Mucosa of gallbladder (tissue), 1 donor: Measurements from ENCODE around the gene STK39. TPM values are rescaled to one million over a fixed set of nuclear protein-coding genes. Genes with fewer than 3 reads are reported as not detected.
"Not testable (repeated sequence)": the region's sequence is repeated elsewhere in the genome, so short reads cannot be mapped to it uniquely, and the experiment has no call there.

Source experiments
- DNase-seq: peaks from one replicate; pipeline ENCODE4 v3.0.0-alpha.2; 2020; ENCODE audit warnings: low spot score
- total RNA-seq: library from RNA; stranded (reverse); gene quantifications from one replicate; pipeline ENCODE4 v1.2.1, GENCODE V29; 2021
- donor health status: DM: no; HTN: no; CAD: no.

The STK39 gene
- total RNA-seq, 1 donor from 2014 or later = 47.9 TPM

DNA sequence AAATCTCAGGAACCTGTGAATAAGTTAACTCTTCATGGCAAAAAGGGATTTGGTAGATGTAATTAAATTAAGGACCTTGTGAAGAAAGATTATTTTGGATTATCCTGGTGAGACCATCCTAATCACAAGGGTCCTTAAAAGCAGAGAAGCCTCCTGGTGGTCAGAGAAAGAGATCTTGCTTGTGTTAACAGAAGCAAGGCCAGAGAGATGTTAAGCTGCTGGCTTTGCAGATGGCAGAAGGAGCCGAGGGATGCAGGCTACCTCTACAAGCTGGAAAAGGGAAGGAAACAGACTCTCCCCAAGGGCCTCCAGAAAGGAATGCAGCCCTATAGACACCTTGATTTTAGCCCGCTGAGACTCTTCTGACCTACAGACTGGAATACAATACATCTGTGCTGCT is 197.0 kb downstream of the STK39 start:
- DNase-seq = no peak

DNA sequence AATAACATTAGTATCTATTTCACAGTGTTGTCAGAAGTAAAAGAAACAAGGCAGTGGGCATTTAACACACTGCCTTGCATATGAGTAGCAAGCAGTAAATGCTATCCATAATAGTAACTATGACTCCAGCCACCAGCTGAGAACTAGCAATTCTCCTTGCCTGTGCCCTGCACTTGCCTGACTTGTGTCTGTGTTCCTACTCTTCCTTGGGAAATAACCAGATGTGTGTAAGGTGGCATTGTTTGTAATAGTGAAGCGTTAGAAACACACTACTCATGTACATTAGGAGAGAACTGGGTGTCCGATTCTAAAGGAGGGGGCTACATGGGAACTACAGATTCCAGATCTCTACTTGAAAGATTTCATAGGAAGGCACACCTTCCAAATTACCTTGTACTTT is 197.8 kb downstream of the STK39 start:
- DNase-seq = no peak

DNA sequence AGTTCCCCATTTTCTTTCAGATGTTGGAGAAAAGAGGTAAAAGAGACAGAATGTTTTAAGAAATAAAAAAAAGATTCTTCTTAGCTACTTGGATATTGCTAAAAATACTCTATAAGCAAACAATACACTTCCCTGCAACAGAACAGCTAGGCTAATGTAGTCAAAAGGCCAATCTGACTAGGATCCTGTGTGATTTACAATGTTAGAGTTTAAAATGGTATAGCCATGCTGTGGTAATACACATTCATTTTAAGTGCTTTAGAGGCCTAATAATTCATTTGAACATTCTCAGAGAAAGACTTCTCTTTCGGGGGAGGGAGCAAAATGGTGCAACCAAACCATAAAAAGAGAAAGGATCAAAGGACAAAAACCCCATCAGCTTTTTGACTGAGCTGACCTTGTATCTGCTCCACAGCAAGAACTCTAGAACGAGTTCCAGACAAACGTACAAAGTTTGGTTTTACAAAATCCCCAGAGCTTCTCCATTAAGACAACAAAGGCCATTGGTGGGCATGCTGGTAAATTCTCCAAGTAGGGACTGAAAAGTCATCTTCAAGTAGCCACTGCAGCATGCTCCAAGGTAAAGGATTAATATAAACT is 200.2 kb downstream of the STK39 start:
- no peak for DNase-seq

DNA sequence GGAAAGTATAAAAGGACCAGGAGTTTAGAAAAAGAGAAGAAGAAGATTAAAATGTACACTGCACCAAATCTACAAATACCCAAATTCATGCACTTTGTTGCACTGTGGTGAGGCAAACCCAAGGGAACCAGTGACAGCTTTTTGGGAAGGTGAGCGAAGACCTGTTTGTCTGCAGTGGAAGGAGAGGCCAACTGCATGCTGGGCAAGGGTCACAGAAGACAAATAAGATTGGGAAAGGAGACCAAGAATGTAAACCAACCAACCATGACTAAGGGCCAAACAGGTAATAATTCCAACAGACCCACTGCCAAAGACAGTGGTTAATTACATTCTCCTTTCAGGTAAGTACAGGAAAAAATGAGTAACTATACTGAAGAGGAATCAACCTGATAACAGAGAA is 202.8 kb downstream of the STK39 start:
- no peak for DNase-seq

DNA sequence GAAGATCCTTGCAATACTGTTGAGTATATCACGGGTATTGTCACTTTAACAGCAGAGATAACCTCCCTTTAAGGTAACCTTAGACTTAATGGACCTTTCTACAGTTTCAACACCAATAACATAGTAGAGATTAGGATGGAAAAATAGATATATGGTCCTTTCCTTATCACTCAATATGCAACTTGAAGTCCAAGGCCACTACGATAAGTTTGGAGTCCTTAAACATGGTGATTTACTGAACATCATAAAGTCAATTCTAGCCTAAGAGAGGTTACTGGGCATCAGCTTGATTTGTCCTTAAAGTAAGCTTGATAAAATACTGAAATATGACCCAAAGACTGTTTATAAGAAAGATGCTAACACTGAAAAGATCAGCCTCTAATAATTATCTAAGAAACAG is 203.2 kb downstream of the STK39 start:
- no peak for DNase-seq

DNA sequence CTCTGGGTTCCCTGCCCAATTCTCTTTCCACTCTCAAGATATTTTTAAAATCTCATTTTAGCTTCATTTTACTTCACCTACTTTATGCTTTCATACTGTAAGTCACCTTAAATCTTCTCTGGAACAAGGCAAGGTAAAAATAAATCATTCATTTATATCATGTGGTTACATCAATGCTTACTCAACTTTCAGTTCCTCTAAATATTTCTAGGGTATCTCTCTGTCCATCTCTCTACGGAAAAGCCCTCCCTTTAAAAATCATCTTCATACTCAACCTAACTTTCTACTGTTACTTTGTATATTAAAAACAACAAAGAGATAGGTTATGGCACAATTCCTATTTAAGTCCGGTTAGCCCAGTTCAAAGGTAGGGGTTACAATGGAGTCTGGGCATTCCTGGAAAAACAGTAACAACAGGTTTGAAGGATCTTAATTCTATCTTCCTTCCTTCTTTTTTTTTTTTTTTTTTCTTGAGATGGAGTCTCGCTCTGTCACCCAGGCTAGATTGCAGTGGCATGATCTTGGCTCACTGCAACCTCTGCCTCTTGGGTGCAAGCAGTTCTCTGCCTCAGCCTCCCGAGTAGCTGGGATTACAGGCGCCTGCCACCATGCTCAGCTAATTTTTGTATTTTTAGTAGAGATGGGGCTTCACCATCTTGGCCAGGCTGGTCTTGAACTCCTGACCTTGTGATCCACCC is 205.1 kb downstream of the STK39 start:
- DNase-seq = not testable (repeated sequence)

DNA sequence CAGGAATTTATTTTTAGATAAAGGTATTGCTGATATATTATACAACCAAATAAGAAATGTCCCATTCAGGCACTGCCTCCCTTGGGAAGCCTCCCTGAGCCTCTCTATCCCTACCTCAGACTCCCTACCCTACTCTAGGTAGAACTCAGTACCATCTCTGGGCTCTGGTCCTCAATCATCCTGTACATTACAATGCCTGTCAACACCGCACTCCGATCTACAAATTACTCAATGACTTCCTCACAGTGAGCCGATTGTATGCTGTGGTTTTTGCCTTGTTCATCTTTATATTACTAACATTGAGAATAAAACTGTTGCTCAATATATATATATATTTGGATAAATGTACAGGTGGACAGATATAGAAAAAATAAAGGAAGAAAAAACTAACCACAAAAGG is 207.5 kb downstream of the STK39 start:
- no peak for DNase-seq

DNA sequence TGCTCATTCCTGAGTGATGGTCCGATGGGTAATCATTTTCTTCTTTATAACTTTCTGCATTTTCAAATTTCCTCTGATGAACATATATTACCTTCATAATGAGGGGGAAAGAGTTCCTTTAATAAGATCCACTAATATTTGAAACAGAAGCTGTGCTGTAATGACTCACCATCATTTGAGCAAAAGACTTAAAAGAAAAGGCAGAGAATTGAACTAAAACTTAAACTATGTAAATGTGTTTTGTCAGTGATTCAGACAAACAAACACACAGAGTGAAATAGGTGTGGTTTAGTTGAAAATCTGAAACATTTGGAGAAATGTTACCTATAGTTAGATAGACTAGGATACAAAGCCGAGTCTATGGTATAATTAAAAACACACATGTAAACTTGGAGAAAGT is 209.6 kb downstream of the STK39 start:
- DNase-seq = no peak

DNA sequence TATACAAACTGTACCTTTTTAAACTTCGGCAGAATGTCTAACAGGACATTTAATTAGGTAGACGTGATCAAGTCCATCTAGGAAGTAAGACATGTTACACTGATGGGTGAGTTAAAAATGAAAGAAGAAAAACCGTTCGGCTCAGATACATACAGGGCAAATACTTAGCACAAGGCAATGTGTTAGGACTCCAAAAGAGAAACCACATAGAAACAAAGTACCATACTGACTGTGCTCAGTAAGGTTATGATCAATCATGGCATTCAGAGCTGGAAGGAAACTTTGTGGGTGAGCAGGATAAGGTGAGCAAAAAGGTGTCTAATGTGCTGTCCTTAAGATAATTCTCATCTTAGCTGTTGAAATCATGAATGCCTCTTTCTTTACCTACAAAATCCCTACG is 211.9 kb downstream of the STK39 start:
- DNase-seq = no peak

DNA sequence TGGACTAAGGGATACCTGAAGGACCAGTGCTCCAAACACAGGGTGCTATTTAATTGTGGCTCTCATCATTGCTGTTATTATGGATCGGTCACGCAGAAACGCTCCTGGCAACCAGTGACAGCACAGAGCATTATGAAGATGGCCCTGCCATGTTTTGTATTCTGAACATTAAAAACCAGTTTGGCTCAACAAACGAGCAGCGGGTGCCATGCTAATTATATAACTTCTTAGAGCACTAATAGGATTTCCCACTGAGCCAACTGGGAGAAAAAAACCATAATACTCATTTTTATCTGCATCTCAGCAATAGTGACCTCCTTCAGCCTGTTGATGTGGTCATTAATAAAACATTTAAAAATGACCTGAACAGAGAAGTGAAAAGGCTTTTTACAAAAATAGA is 212.8 kb downstream of the STK39 start:
- DNase-seq = no peak

DNA sequence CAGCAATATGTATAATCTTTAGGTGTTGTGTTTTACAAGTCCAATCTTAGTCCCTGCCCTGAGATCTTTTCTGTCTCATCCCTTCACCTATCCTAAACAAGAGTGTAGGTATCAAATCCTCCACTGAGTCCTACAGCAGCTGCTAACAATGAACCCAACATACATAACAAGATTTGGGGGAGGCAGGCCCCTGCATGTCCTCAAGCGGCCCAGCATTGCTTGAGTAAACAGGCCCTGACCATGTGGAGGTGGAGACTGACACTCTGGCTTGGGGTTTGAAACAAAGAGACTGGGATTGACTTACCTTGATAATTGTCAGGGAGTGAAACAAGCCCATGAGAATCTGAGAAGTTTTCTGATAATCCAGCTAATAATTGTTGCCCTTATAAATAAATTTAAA is 213.4 kb downstream of the STK39 start:
- DNase-seq = no peak

DNA sequence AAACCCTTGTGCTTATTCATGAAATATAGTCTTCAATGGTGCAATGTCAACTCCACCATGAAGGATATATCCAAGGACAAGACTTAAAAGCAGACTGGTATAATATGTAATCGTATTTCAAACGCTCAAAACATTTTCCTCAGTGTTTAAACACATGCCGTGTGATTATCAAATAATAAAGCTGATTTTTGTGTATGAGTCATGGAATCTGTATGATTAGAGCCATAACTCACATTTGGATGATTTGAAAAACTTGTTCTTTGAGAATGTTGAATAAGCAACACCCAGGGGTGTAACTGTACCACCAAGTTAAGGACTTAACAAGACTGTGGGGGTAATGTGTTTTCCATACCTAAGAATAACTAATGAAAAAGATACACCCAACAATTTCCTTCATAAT is 215.3 kb downstream of the STK39 start:
- DNase-seq = no peak

DNA sequence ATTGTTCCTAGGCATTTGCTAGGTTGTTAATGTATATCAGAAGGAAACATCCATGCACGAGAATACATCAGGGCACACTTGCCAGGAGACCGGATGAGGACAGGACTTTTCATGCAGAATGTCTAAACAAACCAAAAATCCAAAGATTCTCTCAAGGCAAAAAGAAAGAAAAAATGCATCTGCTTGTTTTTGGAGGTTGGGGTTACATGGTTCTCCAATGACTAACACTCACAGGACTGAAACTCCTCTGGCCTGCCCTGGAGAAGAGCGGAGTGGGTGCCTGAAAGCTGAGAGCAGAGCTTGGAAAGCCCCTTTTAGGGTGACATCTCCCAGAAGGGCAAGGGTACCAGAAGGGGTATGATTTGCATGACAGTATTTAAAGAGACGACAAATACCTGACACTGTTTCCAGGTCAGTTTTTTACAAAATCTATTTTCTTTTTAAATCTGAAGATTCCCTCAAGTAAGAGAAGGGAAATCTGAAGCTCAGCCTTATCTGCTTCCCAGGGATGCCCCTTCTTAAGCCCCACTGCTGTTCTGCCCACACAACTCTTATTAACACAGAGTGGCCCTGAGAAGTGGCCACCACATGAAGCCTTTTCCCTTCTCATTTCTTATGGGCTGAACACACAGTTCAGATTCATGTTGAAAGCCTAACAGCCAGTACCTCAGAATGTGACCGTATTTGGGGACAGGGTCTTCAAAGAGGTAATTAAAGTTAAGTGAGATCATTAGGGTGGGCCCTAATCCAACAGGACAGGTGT is 216.4 kb downstream of the STK39 start:
- DNase-seq = no peak

DNA sequence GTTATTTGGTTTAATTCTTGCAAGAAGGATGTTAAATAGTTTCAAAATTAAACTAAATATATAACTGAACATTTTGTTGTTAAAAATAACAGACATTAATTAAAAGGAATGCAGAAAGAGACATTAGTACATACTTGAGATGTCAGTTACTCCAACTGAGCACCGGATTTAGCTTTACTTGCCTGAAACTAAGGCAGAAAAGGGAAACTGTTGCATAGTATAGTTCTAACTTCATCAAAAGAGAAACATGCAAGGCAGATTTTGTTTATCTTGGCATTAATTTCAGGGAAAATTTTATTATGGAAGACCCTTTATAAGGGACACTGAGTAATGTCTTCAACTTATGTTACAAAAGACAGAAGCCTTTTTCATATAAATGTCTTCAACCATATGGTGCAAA is 218.3 kb downstream of the STK39 start:
- DNase-seq = no peak

DNA sequence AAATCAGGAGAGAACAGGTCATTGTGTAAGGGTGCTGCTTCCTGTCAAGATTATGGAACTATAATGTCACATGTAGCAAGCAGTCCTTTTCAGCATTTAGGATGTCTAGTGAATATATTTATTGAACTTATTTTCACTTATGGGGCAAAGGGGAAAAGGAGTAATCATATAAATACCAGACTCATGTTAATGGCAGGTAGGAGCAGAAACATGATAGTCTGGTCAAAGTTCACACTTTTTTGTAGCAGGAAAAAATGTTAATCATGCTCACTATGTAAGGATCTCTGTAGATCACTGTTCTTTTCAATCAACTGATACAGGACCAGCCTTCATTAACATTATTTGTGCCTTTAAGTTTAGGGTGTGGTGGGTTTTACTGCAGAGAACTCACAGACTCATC is 219.0 kb downstream of the STK39 start:
- DNase-seq = no peak

DNA sequence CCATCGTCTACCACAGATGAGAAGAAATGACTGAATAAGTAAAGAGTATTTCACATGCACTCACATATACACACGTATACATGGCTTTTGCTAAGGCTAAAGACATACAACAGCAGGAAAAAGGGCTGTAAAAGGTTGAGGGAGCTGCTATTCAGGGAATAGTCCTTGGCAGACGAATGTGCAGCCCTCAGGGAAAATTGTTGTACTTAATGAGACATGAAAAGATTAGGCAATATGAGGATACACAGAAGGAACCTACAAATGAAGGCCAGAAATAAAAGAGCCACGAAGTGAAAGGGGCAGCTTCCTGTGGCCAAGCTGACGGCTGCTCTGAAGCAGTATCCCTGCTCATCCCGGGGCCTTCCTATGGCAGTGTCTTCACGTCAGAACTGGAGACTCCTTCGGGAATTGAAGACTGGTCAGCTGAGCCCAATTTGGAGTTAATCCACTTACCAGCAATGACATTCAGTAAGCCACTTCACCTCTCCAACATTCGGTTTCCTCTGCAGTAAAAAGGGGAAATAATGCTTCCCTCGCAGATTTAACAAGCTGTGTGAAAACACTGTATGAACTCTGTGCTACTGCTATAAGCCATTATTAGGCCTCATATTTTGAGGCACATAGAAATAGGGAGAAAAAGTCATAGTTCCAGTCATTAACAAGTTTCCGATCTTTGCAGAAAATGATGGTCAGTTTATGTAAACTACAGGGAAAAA is 221.8 kb downstream of the STK39 start:
- DNase-seq = no peak

DNA sequence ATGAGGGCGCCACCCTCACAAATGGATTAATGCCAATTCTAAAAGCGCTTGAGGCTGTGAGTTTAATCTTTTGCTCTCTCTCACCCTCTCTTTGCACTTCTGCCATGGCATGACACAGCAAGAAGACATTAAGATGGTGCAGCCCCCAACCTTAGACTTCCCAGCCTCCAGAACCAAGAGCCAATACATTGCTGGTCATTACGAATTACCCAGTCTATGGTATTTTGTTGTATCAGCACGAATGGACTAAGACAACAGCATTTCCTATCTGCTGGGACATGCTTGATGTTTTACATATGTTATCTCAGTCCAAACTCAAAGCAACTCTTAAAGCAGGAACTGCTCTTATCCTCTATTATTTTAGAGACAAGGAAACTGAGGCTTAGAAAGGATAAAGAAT is 222.9 kb downstream of the STK39 start:
- no peak for DNase-seq

DNA sequence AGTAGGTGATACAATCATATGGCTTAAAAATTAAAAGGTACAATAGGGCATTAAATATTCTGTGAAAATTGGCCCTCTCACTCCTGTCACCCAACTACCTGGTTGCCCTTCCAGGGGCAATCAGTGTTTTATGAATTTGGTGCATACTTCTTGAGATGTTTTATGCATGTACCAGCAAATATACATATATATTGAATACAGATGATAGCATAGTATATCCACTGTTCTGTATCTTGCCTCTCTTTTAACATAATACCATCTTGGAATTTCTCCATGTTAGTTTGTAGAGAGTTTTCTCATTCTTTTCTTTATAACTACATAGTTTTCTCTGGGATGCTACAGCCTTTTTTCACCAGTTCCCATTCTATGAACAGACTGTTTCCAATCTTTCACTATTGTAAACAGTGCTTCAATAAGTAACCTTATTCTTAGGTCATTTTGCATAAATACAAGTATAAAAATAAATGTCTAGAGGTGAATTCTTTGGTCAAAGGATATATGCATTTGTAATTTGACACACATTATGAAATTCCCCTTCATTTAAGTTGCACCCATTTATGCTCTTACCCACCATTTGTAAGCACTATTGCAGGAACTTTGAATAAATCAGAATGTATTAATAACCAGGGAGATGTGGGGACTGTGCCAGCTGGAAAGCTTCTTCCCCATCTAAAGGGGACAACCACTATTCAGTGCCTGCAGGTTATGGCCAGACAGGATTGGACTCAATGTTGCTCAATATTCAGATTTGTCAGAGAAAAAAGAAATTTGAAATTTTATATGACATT is 225.4 kb downstream of the STK39 start:
- no peak for DNase-seq

DNA sequence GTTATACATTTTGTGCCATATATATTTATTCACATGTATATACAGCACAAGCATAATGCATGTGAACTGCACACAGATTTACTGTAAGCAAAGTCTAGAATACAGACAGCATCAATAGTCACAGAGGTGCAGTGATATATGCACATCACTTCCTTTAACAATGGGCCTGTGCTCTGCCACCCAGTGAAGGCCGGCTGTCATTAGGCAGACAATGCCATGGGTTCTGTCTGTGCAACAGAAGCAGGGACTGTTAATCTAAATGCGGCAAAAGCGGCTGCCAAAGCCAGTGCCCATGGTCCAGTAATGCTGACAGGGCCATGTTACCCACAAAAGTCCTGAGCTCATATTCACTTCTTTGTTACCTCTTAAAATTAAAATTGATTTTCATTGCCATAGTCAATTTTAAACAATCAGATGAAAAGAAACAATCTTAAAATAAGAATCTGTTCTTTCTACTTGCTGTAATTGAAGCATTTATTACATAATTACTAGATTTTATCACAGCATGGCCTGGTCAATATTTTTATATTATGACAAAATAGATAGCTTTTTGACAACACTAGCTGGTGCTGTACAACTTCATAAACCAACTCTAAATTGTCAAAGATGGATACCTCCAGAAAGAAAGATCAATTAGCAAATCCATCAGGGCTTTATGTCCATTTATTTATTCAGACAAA is 232.0 kb downstream of the STK39 start:
- no peak for DNase-seq

DNA sequence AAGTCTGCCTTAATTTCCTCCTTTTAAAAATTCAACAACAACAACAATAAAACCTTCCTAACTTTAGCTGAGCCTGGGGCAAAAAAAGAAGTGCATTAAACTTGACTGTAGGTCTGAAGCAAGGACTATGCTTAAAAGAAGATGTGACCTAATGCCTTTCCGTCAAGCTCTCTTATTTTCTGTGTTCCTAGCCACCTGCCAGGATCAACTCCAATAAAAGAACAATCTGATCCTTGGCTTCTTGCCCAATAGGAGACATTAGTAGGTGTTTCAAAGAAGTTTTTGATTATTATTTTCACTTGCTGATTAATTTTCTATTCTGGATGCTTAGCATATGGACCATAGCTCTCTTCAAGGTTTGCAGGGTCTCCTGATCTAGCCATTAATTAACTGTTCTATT is 237.5 kb downstream of the STK39 start:
- no peak for DNase-seq

DNA sequence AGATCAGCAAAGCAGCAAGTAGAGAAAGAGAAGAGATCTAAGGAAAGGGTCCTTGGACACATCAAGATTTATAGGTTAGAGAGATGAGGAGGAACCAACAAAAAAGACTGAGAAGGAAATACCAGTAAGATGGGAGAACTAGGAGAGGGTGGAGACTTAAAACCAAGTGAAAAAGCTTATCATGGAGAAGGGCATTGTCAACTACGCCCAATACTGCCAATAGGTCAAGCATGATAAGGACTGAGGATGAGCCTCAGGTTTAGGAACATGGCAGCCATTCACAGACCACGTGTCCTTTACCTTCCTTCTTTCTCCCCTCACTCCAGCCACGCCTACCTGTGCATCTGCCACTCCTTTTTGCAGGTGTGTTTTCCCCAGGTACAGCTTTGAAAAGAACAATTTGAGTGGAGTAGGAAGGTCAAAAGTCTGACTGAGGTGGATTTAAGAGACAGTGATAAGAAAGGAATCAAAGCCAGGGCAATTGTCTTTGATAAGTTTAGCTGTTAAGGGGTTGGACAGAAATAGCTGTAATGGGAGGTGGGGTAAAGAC is 238.7 kb downstream of the STK39 start:
- DNase-seq = no peak
